ENCODE measurements around the gene JAKMIP2.
"Not testable (repeated sequence)": the region's sequence is repeated elsewhere in the genome, so short reads cannot be mapped to it uniquely, and the experiment has no call there.

Gene JAKMIP2

GRCh38 chr5:147743678-147744374 is 38.7 kb downstream of the JAKMIP2 start:
- peak; percentile 72 for DNase-seq

GRCh38 chr5:147743012-147743411 is 39.5 kb downstream of the JAKMIP2 start:
- DNase-seq = no peak

GRCh38 chr5:147742151-147742550 is 40.4 kb downstream of the JAKMIP2 start:
- no peak for DNase-seq

GRCh38 chr5:147740864-147741263 is 41.7 kb downstream of the JAKMIP2 start:
- no peak for DNase-seq

GRCh38 chr5:147737921-147738320 is 44.6 kb downstream of the JAKMIP2 start:
- no peak for DNase-seq

- no peak for DNase-seq
Measured at GRCh38 chr5:147735621-147736125, 46.9 kb downstream of the JAKMIP2 start.

GRCh38 chr5:147734894-147735293 is 47.6 kb downstream of the JAKMIP2 start:
- no peak for DNase-seq

GRCh38 chr5:147733075-147733474 is 49.5 kb downstream of the JAKMIP2 start:
- no peak for DNase-seq

GRCh38 chr5:147732291-147732883 is 50.1 kb downstream of the JAKMIP2 start:
- DNase-seq = no peak

- no peak for DNase-seq
Measured at GRCh38 chr5:147731431-147732290, 50.9 kb downstream of the JAKMIP2 start.

- no peak for DNase-seq
Measured at GRCh38 chr5:147727200-147727599, 55.3 kb downstream of the JAKMIP2 start.

- not testable (repeated sequence) for DNase-seq
Measured at GRCh38 chr5:147721191-147721960, 61.2 kb downstream of the JAKMIP2 start.

GRCh38 chr5:147713550-147714295 is 68.8 kb downstream of the JAKMIP2 start:
- DNase-seq = no peak

- no peak for DNase-seq
Measured at GRCh38 chr5:147712598-147712997, 69.9 kb downstream of the JAKMIP2 start.

- no peak for DNase-seq
Measured at GRCh38 chr5:147712019-147712418, 70.5 kb downstream of the JAKMIP2 start.

GRCh38 chr5:147711019-147711418 is 71.5 kb downstream of the JAKMIP2 start:
- no peak for DNase-seq

- no peak for DNase-seq
Measured at GRCh38 chr5:147708708-147709107, 73.8 kb downstream of the JAKMIP2 start.

GRCh38 chr5:147704544-147704943 is 78.0 kb downstream of the JAKMIP2 start:
- DNase-seq = no peak

GRCh38 chr5:147701468-147701867 is 81.1 kb downstream of the JAKMIP2 start:
- no peak for DNase-seq

- no peak for DNase-seq
Measured at GRCh38 chr5:147699496-147700088, 82.9 kb downstream of the JAKMIP2 start.

- DNase-seq = no peak
Measured at GRCh38 chr5:147697380-147697779, 85.1 kb downstream of the JAKMIP2 start.

- DNase-seq = no peak
Measured at GRCh38 chr5:147694772-147695171, 87.8 kb downstream of the JAKMIP2 start.
